ENCODE data around the gene GZMH. TPM values are rescaled to one million over a fixed set of nuclear protein-coding genes. Genes with fewer than 3 reads are reported as not detected.

Gene GZMH
- total RNA-seq, 2 experiments from 2014 or later: not detected

GRCh38 chr14:24607081-24607480 is 2.4 kb downstream of the GZMH start:
- Histone ChIP-seq H3K4me2 (ENCODE audit: low read length) (no peak overlapping the region), H3K4me1 (ENCODE audit: insufficient read depth, low read length, poor library complexity, severe bottlenecking) (no peaks in the 10 kb centered on the region), H3K79me2 (ENCODE audit: insufficient read depth, low read depth, low read length) (no peaks in the 10 kb centered on the region), H4K20me1 (ENCODE audit: insufficient read depth, low read length) (no peaks in the 10 kb centered on the region), H3K9me2 (ENCODE audit: insufficient read depth, low read length) (no peaks in the 10 kb centered on the region), H3K4me3 (ENCODE audit: low read depth, low read length, poor library complexity, severe bottlenecking) (no peak overlapping the region), H2AFZ (ENCODE audit: low read length) (no peak overlapping the region), H3K36me3 (ENCODE audit: insufficient read depth, low read length) (no peaks in the 10 kb centered on the region), H3K27ac (ENCODE audit: low read depth, low read length, poor library complexity, severe bottlenecking) (no peak overlapping the region), H3K9me3 (ENCODE audit: low read length) (no peaks in the 10 kb centered on the region)
- BruUV-seq (replicated peaks): no TSS peak
- ChIA-PET CTCF (ENCODE audit: unreplicated experiment) (no interaction called here), POLR2A (no interaction called here)
- DNase-seq (ENCODE audit: low spot score): no peak
- TF ChIP-seq, protein P1, sequence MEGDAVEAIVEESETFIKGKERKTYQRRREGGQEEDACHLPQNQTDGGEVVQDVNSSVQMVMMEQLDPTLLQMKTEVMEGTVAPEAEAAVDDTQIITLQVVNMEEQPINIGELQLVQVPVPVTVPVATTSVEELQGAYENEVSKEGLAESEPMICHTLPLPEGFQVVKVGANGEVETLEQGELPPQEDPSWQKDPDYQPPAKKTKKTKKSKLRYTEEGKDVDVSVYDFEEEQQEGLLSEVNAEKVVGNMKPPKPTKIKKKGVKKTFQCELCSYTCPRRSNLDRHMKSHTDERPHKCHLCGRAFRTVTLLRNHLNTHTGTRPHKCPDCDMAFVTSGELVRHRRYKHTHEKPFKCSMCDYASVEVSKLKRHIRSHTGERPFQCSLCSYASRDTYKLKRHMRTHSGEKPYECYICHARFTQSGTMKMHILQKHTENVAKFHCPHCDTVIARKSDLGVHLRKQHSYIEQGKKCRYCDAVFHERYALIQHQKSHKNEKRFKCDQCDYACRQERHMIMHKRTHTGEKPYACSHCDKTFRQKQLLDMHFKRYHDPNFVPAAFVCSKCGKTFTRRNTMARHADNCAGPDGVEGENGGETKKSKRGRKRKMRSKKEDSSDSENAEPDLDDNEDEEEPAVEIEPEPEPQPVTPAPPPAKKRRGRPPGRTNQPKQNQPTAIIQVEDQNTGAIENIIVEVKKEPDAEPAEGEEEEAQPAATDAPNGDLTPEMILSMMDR (conservative IDR thresholded peaks at IDR 0.05; ENCODE audit: low read length): no peak
- no peak for TF ChIP-seq EZH2phosphoT487 (IDR thresholded peaks at IDR 0.05; ENCODE audit: borderline replicate concordance, low read depth, low read length)
- intact Hi-C loops (cut with micrococcal nuclease; ENCODE audit: unreplicated experiment): no loop called here

- no peak overlapping the region for H2AFZ ChIP-seq (ENCODE audit: low read length)
- no peaks in the 10 kb centered on the region for H3K79me2 ChIP-seq (ENCODE audit: insufficient read depth, low read depth, low read length)
- no peak overlapping the region for H3K27ac ChIP-seq (ENCODE audit: low read depth, low read length, poor library complexity, severe bottlenecking)
- H4K20me1 ChIP-seq (ENCODE audit: insufficient read depth, low read length): no peaks in the 10 kb centered on the region
- no peak for DNase-seq (ENCODE audit: low spot score)
- no peak overlapping the region for H3K4me2 ChIP-seq (ENCODE audit: low read length)
- intact Hi-C loops (cut with micrococcal nuclease; ENCODE audit: unreplicated experiment): no loop called here
- POLR2A ChIA-PET: interaction anchor here (0.6 to 1.2 kb wide), 3 partner anchors 10 to 823 kb away, joined by 3 to 5 read pairs (median 4); no protein-coding TSS in a partner anchor
- CTCF ChIA-PET (ENCODE audit: unreplicated experiment): no interaction called here
- no peaks in the 10 kb centered on the region for H3K36me3 ChIP-seq (ENCODE audit: insufficient read depth, low read length)
- H3K9me2 ChIP-seq (ENCODE audit: insufficient read depth, low read length): no peaks in the 10 kb centered on the region
- BruUV-seq (replicated peaks): no TSS peak
- H3K4me3 ChIP-seq (ENCODE audit: low read depth, low read length, poor library complexity, severe bottlenecking): no peak overlapping the region
- H3K4me1 ChIP-seq (ENCODE audit: insufficient read depth, low read length, poor library complexity, severe bottlenecking): no peaks in the 10 kb centered on the region
- no peaks in the 10 kb centered on the region for H3K9me3 ChIP-seq (ENCODE audit: low read length)
- no peak for TF ChIP-seq EZH2phosphoT487 (IDR thresholded peaks at IDR 0.05; ENCODE audit: borderline replicate concordance, low read depth, low read length)
- TF ChIP-seq, protein P1 (conservative IDR thresholded peaks at IDR 0.05; ENCODE audit: low read length): no peak
Observed at GRCh38 chr14:24606297-24606696, 3.2 kb downstream of the GZMH start.

DNA sequence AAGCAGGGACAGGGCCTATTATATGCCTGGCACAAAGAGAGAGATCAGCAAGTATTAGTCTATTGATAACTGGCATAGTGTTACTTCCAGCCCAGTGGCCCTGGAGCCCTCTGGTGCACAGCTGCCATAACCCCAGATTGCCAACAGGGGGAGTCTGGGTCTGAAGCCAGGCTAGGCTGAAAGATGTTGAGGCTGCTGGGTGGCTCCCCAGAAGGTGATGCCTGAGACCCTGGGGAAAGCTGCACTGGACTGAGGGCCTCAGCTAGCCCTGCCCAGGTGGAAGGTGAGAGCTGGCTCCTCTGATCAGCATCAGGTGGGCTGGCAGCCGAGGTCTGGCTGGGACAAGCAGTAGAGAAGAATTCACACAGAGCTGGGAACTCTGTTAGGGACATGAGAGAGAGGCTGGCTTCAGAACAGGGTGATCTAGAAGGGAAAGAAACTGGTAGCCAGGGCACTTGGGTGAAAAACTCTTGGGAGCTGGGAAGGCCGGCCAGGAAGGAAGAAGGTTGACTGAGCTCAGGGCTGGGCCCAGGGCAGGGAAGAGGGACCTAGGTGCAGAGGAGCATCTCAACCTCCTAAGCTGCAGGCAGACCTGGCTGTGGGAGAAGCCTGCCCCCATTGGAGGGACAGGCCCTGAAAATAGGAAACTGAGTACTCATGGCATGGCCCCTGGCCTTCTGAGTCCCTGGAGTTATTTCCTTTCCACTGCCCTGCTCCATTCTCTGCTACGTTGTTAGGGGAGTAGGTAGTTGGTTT is 3.9 kb downstream of the GZMH start:
- no peaks in the 10 kb centered on the region for H3K9me2 ChIP-seq (ENCODE audit: insufficient read depth, low read length)
- CTCF ChIA-PET (ENCODE audit: unreplicated experiment): no interaction called here
- intact Hi-C loops (cut with micrococcal nuclease; ENCODE audit: unreplicated experiment): loop anchor here (1.0 kb wide), 1 partner anchor 74 kb away; no protein-coding TSS in a partner anchor
- H3K79me2 ChIP-seq (ENCODE audit: insufficient read depth, low read depth, low read length): no peaks in the 10 kb centered on the region
- H3K36me3 ChIP-seq (ENCODE audit: insufficient read depth, low read length): no peaks in the 10 kb centered on the region
- no peak overlapping the region for H3K4me3 ChIP-seq (ENCODE audit: low read depth, low read length, poor library complexity, severe bottlenecking)
- BruUV-seq (replicated peaks): no TSS peak
- H3K9me3 ChIP-seq (ENCODE audit: low read length): no peaks in the 10 kb centered on the region
- H3K4me1 ChIP-seq (ENCODE audit: insufficient read depth, low read length, poor library complexity, severe bottlenecking): no peaks in the 10 kb centered on the region
- POLR2A ChIA-PET: interaction anchor here (1.0 to 1.2 kb wide), 2 partner anchors 9 to 29 kb away, joined by 3 to 4 read pairs; no protein-coding TSS in a partner anchor
- TF ChIP-seq, protein P1 (conservative IDR thresholded peaks at IDR 0.05; ENCODE audit: low read length): peak; percentile 89
- no peak for TF ChIP-seq EZH2phosphoT487 (IDR thresholded peaks at IDR 0.05; ENCODE audit: borderline replicate concordance, low read depth, low read length)
- H2AFZ ChIP-seq (ENCODE audit: low read length): no peak overlapping the region
- H3K27ac ChIP-seq (ENCODE audit: low read depth, low read length, poor library complexity, severe bottlenecking): no peak overlapping the region
- DNase-seq (ENCODE audit: low spot score): peak; percentile 54
- H3K4me2 ChIP-seq (ENCODE audit: low read length): no peak overlapping the region
- H4K20me1 ChIP-seq (ENCODE audit: insufficient read depth, low read length): no peaks in the 10 kb centered on the region
